MM.1S (cell line): ENCODE data around the gene SPATA17.

ENCODE experiments used
- DNase-seq: peaks from one replicate; pipeline ENCODE4 v3.0.0-alpha.2; 2015
- H2AFZ ChIP-seq: fragments of 300-600 bp; sonication (generic); 2 replicates; pipeline ENCODE4 v1.6.0; 2016; ENCODE audit warnings: antibody characterized with exemption, low read length
- H3F3A ChIP-seq: fragments of 300-600 bp; sonication (generic); 2 replicates; pipeline ENCODE4 v1.6.1; 2016; ENCODE audit warnings: mild to moderate bottlenecking, antibody characterized with exemption, low read length, moderate library complexity, mixed read lengths; ENCODE audit not compliant: insufficient read depth
- H3K27ac ChIP-seq: fragments of 300-600 bp; sonication (generic); 2 replicates; pipeline ENCODE4 v1.5.1; 2016; ENCODE audit warnings: mild to moderate bottlenecking, low read length
- H3K27me3 ChIP-seq: fragments of 300-600 bp; sonication (generic); replicated peaks from 2 replicates; pipeline ENCODE4 v1.6.0; 2016; ENCODE audit warnings: low read length; ENCODE audit not compliant: insufficient read depth
- H3K36me3 ChIP-seq: fragments of 300-600 bp; sonication (generic); replicated peaks from 2 replicates; pipeline ENCODE4 v1.6.1; 2016; ENCODE audit warnings: mild to moderate bottlenecking, low read length, mixed read lengths; ENCODE audit not compliant: insufficient read depth
- H3K4me1 ChIP-seq: fragments of 300-600 bp; sonication (generic); 2 replicates; pipeline ENCODE4 v1.6.1; 2016; ENCODE audit warnings: low read length, mixed read lengths
- H3K4me2 ChIP-seq: fragments of 300-600 bp; sonication (generic); 2 replicates; pipeline ENCODE4 v1.6.0; 2016; ENCODE audit warnings: low read depth, low read length
- H3K4me3 ChIP-seq: fragments of 300-600 bp; sonication (generic); 2 replicates; pipeline ENCODE4 v1.5.1; 2016; ENCODE audit warnings: low read length, mixed read lengths
- H3K79me2 ChIP-seq: fragments of 300-600 bp; sonication (generic); 2 replicates; pipeline ENCODE4 v1.6.1; 2016; ENCODE audit warnings: mixed run types, low read length, mixed read lengths
- H3K9ac ChIP-seq: fragments of 300-600 bp; sonication (generic); 2 replicates; pipeline ENCODE4 v1.6.1; 2016; ENCODE audit warnings: low read length, mixed read lengths
- H3K9me2 ChIP-seq: fragments of 300-600 bp; sonication (generic); replicated peaks from 2 replicates; pipeline ENCODE4 v1.6.1; 2016; ENCODE audit warnings: mild to moderate bottlenecking, low read length, mixed read lengths; ENCODE audit not compliant: insufficient read depth
- H3K9me3 ChIP-seq: fragments of 300-600 bp; sonication (generic); replicated peaks from 2 replicates; pipeline ENCODE4 v1.6.1; 2016; ENCODE audit warnings: mild to moderate bottlenecking, low read length, mixed read lengths; ENCODE audit not compliant: insufficient read depth
- H4K20me1 ChIP-seq: fragments of 300-600 bp; sonication (generic); 2 replicates; pipeline ENCODE4 v1.6.1; 2016; ENCODE audit warnings: mild to moderate bottlenecking, low read length, moderate library complexity, mixed read lengths; ENCODE audit not compliant: insufficient read depth
- CTCF ChIP-seq: fragments of 300-600 bp; sonication (generic); IDR thresholded peaks from 2 replicates; pipeline ENCODE4 v1.5.1; 2016; ENCODE audit warnings: antibody characterized with exemption, low read length, mixed read lengths
- EZH2 ChIP-seq: fragments of 300-600 bp; sonication (generic); optimal IDR thresholded peaks from 2 replicates; pipeline ENCODE3; 2017; ENCODE audit warnings: low read depth, mild to moderate bottlenecking, antibody characterized with exemption, low read length, mixed read lengths
- EZH2phosphoT487 ChIP-seq: fragments of 300-600 bp; sonication (generic); IDR thresholded peaks from 2 replicates; pipeline ENCODE4 v1.6.1; 2018; ENCODE audit warnings: antibody characterized with exemption, low read length

Gene SPATA17

DNA sequence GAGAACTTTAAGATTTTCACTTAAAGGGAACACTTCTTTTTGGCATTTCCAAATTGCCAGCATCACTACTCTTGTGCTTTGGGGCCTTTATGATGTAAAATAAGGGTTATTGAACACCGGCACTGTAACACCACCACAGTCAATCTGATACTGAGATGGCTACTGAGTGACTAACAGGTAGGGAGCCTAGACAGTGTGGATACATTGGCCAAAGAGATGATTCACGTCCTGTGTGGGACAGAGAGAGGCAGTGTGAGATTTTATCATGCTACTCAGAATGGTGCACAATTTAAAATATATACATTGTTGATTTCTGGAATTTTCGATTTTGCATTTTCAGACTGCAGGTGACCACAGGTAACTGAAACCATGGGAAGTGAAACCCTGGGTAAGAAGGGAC lies 261.6 kb downstream of the SPATA17 start:
- Histone ChIP-seq H3K27me3 (no peaks in the 10 kb centered on the region), H3K4me3 (no peak overlapping the region), H3F3A (no peaks in the 10 kb centered on the region), H3K79me2 (no peaks in the 10 kb centered on the region), H3K9ac (no peak overlapping the region), H4K20me1 (no peaks in the 10 kb centered on the region), H3K9me2 (no peaks in the 10 kb centered on the region), H2AFZ (no peak overlapping the region), H3K9me3 (no peaks in the 10 kb centered on the region), H3K36me3 (no peaks in the 10 kb centered on the region), H3K27ac (no peak overlapping the region), H3K4me2 (no peak overlapping the region), H3K4me1 (peaks cover 8% of the 10 kb centered on the region; the same call in 1 of the 2 replicates)
- TF ChIP-seq EZH2 (no peak), CTCF (no peak), EZH2phosphoT487 (no peak)
- no peak for DNase-seq

DNA sequence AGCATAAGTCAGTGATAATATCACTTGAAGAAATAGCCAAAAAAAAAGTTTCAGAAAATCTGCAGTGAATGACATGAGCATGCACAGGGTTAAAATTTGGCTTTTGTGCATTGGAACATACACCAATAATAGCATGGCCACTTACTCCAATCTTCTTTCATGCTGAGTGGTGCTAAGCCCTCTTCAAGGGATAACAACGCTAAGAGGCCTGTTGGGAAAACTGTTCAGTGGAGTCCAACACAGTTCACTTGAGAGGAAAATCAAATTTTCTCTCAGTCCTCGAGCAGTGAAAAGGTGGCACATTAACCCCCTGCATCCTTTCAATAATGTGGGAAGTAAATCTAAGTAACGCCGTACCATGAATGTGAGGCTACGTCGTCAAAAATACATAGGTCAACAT lies 264.7 kb downstream of the SPATA17 start:
- Histone ChIP-seq H4K20me1 (no peaks in the 10 kb centered on the region), H3K27ac (no peak overlapping the region), H3K4me1 (peaks cover 8% of the 10 kb centered on the region; the same call in 1 of the 2 replicates), H3K4me3 (no peak overlapping the region), H3F3A (no peaks in the 10 kb centered on the region), H3K9ac (no peak overlapping the region), H2AFZ (no peak overlapping the region), H3K79me2 (no peaks in the 10 kb centered on the region), H3K9me3 (no peaks in the 10 kb centered on the region), H3K4me2 (no peak overlapping the region), H3K27me3 (no peaks in the 10 kb centered on the region), H3K9me2 (no peaks in the 10 kb centered on the region), H3K36me3 (no peaks in the 10 kb centered on the region)
- TF ChIP-seq EZH2phosphoT487, result no peak
- no peak for TF ChIP-seq CTCF
- TF ChIP-seq EZH2, result no peak
- no peak for DNase-seq

DNA sequence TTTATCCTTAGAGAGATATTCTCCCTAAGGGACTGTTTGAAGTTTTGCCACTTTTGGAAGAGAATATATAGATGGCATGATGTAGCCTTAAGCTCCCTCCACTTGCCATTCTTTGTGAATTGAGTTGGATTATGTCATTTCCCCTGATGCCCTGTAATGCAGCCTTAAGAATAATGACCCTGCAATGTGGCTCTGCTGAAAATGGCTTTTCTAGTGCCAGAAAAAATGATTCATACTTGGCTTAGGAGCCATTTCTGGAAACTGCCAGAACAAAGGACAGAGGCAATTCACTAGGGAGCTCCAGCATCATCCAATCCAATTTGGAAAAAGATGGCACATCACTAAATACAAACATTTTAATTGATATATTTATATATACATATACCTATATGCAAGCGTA lies 265.3 kb downstream of the SPATA17 start:
- H3K4me3 ChIP-seq, result no peak overlapping the region
- no peaks in the 10 kb centered on the region for H3K9me3 ChIP-seq
- no peaks in the 10 kb centered on the region for H3K27me3 ChIP-seq
- no peak overlapping the region for H3K9ac ChIP-seq
- no peaks in the 10 kb centered on the region for H3K9me2 ChIP-seq
- H3F3A ChIP-seq, result no peaks in the 10 kb centered on the region
- no peaks in the 10 kb centered on the region for H4K20me1 ChIP-seq
- H3K79me2 ChIP-seq, result no peaks in the 10 kb centered on the region
- TF ChIP-seq EZH2phosphoT487 (no peak), CTCF (no peak), EZH2 (no peak)
- peaks cover 8% of the 10 kb centered on the region; the same call in 1 of the 2 replicates for H3K4me1 ChIP-seq
- H2AFZ ChIP-seq, result no peak overlapping the region
- no peak for DNase-seq
- H3K36me3 ChIP-seq, result no peaks in the 10 kb centered on the region
- H3K4me2 ChIP-seq, result no peak overlapping the region
- H3K27ac ChIP-seq, result no peak overlapping the region

DNA sequence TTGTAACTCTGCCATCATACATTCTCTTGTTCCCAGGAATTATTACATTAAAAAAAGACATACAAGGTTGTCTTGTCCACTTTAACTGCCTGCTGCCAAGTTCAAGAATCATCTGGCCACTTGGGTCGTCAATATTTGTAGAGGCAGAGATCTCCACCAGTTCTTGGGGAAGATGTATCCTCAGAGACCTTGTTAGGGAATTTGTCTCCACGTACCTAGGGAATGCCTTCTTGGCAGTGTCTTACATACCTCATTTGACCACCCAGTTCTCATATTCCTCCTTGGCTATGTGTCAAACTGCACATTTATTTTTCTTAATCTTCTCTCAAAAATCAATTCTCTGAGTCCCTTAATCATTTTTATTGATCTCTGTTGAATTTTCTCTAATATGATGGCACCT lies 266.0 kb downstream of the SPATA17 start:
- H3K9me2 ChIP-seq, result no peaks in the 10 kb centered on the region
- no peak overlapping the region for H3K4me3 ChIP-seq
- H3K9me3 ChIP-seq, result no peaks in the 10 kb centered on the region
- H3K4me1 ChIP-seq, result peaks cover 8% of the 10 kb centered on the region; the same call in 1 of the 2 replicates
- no peak for TF ChIP-seq CTCF
- TF ChIP-seq EZH2phosphoT487, result no peak
- no peak for TF ChIP-seq EZH2
- H3K27me3 ChIP-seq, result no peaks in the 10 kb centered on the region
- H3K36me3 ChIP-seq, result no peaks in the 10 kb centered on the region
- H4K20me1 ChIP-seq, result no peaks in the 10 kb centered on the region
- H3K9ac ChIP-seq, result no peak overlapping the region
- DNase-seq, result no peak
- no peaks in the 10 kb centered on the region for H3K79me2 ChIP-seq
- no peak overlapping the region for H3K4me2 ChIP-seq
- H3F3A ChIP-seq, result no peaks in the 10 kb centered on the region
- no peak overlapping the region for H2AFZ ChIP-seq
- H3K27ac ChIP-seq, result no peak overlapping the region
